ENCODE measurements around the gene PPTC7. TPM values are rescaled to one million over a fixed set of nuclear protein-coding genes. Genes with fewer than 3 reads are reported as not detected.
A peak's percentile ranks its signal among the peaks of the same experiment; 100 is the strongest.
"Not testable (repeated sequence)": the region's sequence is repeated elsewhere in the genome, so short reads cannot be mapped to it uniquely, and the experiment has no call there.

Gene PPTC7
- total RNA-seq, 2 experiments from 2014 or later: 24.4 to 26.8 TPM

DNA sequence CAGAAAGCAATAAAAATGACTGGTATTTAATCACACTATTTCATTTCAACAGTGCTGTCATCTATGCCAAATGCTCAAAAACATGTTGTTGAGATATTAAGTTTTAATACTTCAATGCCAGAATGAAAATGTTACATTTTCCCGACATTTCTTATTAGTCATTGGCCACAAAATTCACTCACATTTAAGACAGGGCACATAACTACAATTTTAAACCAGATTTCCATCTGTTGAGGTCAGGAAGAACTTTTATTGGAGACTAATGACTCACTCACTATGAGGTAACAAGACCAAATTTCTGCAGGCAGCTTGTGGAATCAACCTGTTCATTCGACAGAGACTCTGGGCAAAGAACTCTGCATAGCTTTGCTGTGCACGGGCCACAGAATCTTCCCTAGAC, 36.8 kb downstream of the PPTC7 start:
- no peak for DNase-seq
- POLR2A ChIA-PET: no interaction called here
- Mint-ChIP-seq H3K27ac (no peak overlapping the region), H3K4me3 (no peak overlapping the region), H3K4me1 (ENCODE audit: low read depth) (peaks cover 27% of the 10 kb centered on the region), H3K9me3 (ENCODE audit: insufficient read depth) (no peaks in the 10 kb centered on the region), H3K36me3 (ENCODE audit: low read depth) (peaks cover 50% of the 10 kb centered on the region), H3K27me3 (ENCODE audit: low read depth) (no peaks in the 10 kb centered on the region)
- no peak for ATAC-seq
- CTCF ChIA-PET: interaction anchor here (10.1 kb wide), 1 partner anchor 53 kb away, joined by 259 read pairs; no protein-coding TSS in a partner anchor

DNA sequence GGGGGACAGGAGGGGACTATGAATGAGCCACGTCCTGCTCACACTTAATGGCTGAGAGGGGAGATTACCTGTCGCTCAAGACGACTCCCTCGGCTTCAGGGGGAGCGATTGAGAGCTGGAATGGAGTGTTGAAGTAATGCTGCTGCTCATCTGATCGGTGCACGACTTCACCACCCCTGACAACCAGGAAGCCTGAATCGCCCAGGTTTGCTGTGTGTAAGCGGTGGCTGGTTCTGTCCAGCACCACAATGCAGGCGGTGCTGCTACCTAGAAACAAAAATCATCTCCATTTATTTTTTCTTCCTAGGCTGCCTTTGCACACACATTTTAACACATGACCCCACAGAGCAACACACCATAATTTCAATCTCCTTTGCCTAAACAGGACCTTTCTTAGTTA, 37.3 kb downstream of the PPTC7 start:
- DNase-seq (no peak), ATAC-seq (no peak)
- ChIA-PET POLR2A (no interaction called here), CTCF (interaction anchor here (3.2 to 10.1 kb wide), 2 partner anchors 54 to 56 kb away, joined by 34 to 259 read pairs; no protein-coding TSS in a partner anchor)
- Mint-ChIP-seq H3K9me3 (ENCODE audit: insufficient read depth) (no peaks in the 10 kb centered on the region), H3K4me1 (ENCODE audit: low read depth) (peaks cover 27% of the 10 kb centered on the region), H3K36me3 (ENCODE audit: low read depth) (peaks cover 48% of the 10 kb centered on the region), H3K27me3 (ENCODE audit: low read depth) (no peaks in the 10 kb centered on the region), H3K27ac (no peak overlapping the region), H3K4me3 (no peak overlapping the region)

DNA sequence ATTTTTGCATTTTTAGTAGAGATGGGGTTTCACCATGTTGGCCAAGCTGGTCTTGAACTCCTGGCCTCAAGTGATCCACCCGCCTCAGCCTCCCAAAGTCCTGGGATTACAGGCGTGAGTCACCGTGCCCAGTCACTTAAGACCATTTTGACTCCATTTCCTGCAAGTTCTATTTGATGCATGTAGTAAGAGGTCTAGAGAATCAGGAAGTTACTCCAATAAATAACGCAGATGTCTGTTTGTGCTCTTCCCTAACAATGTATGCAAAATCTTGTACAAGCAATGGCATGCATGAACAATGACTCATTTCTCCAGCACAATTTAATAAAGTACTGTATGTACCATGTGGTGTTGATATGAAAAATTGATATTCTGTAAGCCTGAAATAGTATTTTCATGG, 37.9 kb downstream of the PPTC7 start:
- Mint-ChIP-seq H3K4me1 (ENCODE audit: low read depth) (peaks cover 27% of the 10 kb centered on the region), H3K36me3 (ENCODE audit: low read depth) (peaks cover 44% of the 10 kb centered on the region)
- ATAC-seq; H3K4me3 Mint-ChIP-seq; DNase-seq; POLR2A ChIA-PET; H3K27ac Mint-ChIP-seq; H3K9me3 Mint-ChIP-seq (ENCODE audit: insufficient read depth); H3K27me3 Mint-ChIP-seq (ENCODE audit: low read depth): not testable (repeated sequence)
- CTCF ChIA-PET: interaction anchor here (3.2 kb wide), 1 partner anchor 56 kb away, joined by 34 read pairs; no protein-coding TSS in a partner anchor

DNA sequence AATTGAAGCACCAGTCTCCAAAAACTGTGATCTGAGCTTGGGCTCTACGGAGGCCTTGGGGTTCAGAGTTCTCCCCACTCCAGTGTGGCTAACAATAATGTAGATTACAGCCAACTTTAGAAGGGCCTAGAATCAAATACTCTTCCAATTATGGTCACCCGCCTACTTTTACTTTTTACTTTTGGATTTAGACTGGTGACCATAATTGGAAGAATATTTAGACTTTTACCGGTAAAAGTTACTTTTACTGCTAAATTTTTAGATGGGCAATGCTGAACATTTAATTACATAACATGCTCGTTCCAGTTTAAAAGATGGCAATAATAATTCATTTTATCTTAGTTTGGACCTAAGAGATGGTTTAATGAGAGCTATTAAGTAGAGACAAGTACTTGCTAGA, 39.2 kb downstream of the PPTC7 start:
- Mint-ChIP-seq H3K9me3 (ENCODE audit: insufficient read depth) (no peaks in the 10 kb centered on the region), H3K4me1 (ENCODE audit: low read depth) (peaks cover 32% of the 10 kb centered on the region), H3K27me3 (ENCODE audit: low read depth) (no peaks in the 10 kb centered on the region), H3K27ac (no peak overlapping the region), H3K36me3 (ENCODE audit: low read depth) (peaks cover 46% of the 10 kb centered on the region), H3K4me3 (no peak overlapping the region)
- POLR2A ChIA-PET: interaction anchor here (0.6 to 2.1 kb wide), 4 partner anchors 31 to 289 kb away, joined by 3 to 5 read pairs (median 3); partner anchors contain the start of genes FAM216A and GPN3
- ATAC-seq (no peak), DNase-seq (no peak)
- CTCF ChIA-PET: interaction anchor here (0.6 to 3.2 kb wide), 6 partner anchors 8 to 94 kb away, joined by 3 to 34 read pairs (median 4); partner anchors contain the start of gene ARPC3

DNA sequence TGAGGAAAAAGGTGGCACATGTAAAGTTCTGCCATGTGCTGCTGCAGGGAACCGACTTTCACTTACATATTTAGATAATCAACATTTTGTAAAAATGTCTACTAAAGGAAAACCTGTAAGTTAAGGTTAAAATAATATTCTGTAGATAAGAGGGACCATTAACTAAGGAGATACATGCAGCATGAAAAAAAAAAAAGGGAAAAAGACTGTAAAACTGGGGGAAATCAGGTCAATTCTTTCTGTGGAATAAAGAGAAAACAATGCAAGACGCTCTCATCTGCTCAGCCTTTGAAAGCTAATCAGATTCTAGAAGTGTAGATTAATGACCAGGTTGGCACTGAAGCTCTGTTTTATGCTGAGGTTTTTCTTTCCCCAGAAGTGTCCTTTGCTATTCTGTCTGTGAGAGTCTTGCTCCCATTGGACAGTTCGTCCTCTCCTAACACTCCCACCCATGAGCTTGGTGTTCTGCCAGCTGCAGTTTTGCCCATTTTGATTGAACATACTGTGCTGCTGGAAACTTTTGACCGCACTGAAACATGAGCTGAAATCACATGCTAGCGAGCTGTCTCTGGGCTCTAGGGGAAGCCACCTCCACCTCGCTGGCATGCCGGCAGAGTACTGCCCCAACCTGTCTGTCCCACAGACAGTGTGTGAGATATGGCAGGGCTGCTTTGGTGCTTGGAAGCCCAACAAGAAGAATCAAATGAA, 39.7 kb downstream of the PPTC7 start:
- no peak for DNase-seq
- ChIA-PET POLR2A (interaction anchor here (0.6 to 2.1 kb wide), 4 partner anchors 32 to 289 kb away, joined by 3 to 5 read pairs (median 3); partner anchors contain the start of genes FAM216A and GPN3), CTCF (interaction anchor here (0.6 to 3.2 kb wide), 7 partner anchors 8 to 93 kb away, joined by 3 to 34 read pairs (median 3); partner anchors contain the start of gene ARPC3)
- H3K27me3 Mint-ChIP-seq (ENCODE audit: low read depth): no peaks in the 10 kb centered on the region
- H3K9me3 Mint-ChIP-seq (ENCODE audit: insufficient read depth): no peaks in the 10 kb centered on the region
- H3K36me3 Mint-ChIP-seq (ENCODE audit: low read depth): peaks cover 49% of the 10 kb centered on the region
- peaks cover 34% of the 10 kb centered on the region for H3K4me1 Mint-ChIP-seq (ENCODE audit: low read depth)
- no peak for ATAC-seq
- H3K27ac Mint-ChIP-seq: no peak overlapping the region
- H3K4me3 Mint-ChIP-seq: no peak overlapping the region

DNA sequence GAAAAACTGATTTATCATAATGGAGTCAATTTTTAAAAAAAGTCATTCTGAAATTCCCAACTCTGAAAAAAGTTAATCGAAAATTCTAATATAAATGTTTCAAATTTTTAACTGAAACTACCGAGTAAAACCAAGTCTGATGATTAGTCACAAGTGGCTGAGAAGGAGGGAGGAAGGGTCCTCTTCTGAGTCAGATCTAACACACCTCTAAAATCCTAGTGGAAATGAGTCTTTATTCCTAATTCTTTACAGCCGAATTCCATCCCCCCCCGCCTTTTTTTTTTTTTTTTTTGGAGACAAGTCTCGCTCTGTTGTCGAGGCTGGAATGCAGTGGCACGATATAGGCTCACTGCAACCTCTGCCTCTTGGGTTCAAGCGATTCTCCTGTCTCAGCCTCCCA, 43.1 kb downstream of the PPTC7 start:
- ChIA-PET POLR2A (no interaction called here), CTCF (interaction anchor here (0.7 to 3.7 kb wide), 6 partner anchors 22 to 90 kb away, joined by 3 to 13 read pairs (median 6); partner anchors contain the start of genes ARPC3 and FAM216A)
- DNase-seq: no peak
- Mint-ChIP-seq H3K27me3 (ENCODE audit: low read depth) (no peaks in the 10 kb centered on the region), H3K9me3 (ENCODE audit: insufficient read depth) (no peaks in the 10 kb centered on the region), H3K27ac (no peak overlapping the region), H3K4me3 (no peak overlapping the region), H3K36me3 (ENCODE audit: low read depth) (peaks cover 57% of the 10 kb centered on the region), H3K4me1 (ENCODE audit: low read depth) (peaks cover 24% of the 10 kb centered on the region)
- no peak for ATAC-seq

DNA sequence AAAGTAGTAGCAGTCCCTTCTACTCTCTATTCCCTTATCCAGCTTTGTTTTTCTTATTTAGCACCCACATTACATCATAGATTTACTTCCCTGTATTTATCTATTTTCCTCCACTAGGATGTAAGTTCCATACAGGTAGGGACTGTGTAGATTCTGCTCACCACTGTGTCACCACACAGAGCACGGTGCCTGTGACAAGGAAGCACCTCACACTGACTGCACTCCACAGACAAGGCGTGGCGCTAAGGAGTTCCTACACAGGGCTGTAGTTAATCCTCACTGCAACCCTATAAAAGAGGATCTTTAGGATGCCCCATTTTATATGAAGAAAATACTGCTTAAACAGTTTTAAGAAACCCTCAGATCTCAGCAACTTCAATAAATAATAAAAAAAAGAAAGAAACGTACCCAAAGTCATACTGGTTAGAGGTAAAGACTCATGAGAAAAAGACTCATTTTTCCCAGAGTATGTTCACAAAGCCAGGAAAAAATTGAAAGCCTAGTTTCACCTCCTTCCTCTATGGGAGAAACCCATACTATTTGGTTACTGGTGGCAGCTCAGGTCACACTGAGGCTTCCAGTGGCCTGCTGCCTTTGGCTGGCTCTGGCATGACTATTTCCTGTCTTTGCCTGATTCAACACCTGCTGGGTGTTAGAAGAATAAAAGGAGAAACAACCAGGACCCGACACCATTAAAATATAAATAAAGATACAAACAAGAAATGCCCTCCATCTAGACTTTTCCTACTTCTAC, 44.1 kb downstream of the PPTC7 start:
- Mint-ChIP-seq H3K36me3 (ENCODE audit: low read depth) (peaks cover 61% of the 10 kb centered on the region), H3K9me3 (ENCODE audit: insufficient read depth) (no peaks in the 10 kb centered on the region), H3K4me3 (no peak overlapping the region), H3K27ac (no peak overlapping the region), H3K4me1 (ENCODE audit: low read depth) (peaks cover 24% of the 10 kb centered on the region), H3K27me3 (ENCODE audit: low read depth) (no peaks in the 10 kb centered on the region)
- CTCF ChIA-PET: interaction anchor here (0.7 to 3.7 kb wide), 7 partner anchors 54 to 89 kb away, joined by 3 to 13 read pairs (median 5); partner anchors contain the start of genes ARPC3 and FAM216A
- ATAC-seq: no peak
- no peak for DNase-seq
- POLR2A ChIA-PET: no interaction called here

DNA sequence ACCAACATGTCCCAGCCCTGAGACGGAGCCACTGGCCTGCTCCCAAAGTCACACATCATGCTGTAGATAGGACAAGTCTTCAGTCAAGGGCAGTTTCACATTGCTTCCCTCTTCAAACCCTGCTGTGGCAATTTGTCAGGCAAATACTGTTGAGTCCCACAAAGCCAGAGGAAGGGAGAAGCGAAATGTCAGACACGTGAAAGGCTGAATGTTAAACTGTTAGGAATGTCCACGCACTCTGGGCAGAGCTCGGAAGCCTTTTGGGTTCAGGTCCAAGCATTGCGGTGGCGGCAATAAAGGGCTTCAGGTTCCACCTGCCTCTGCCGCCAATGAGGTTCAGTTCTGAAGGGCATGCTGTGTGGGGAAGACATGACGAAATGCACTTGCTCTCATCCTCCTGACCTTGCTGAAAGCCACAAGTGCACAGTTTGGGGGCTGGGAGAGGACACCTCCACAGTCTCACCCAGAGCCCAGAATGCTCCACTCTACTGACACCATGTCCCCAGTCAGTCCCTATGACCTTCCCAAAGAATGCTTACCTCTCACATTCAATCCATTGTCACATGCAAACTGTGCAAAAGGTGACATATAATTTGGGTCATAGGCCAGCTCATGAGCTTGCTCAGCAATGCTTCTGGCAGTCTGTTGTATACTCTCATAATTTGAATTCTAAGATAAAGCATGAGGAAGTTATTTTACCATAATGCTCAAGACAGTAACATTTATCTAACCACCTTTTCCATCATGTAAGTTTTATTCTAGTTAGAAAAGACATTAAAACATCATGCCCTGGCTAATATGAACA, 45.3 kb downstream of the PPTC7 start:
- no peak for ATAC-seq
- H3K27me3 Mint-ChIP-seq (ENCODE audit: low read depth): no peaks in the 10 kb centered on the region
- POLR2A ChIA-PET: interaction anchor here (0.6 kb wide), 1 partner anchor 70 kb away, joined by 5 read pairs; the partner anchor contains the start of gene GPN3
- H3K4me3 Mint-ChIP-seq: no peak overlapping the region
- no peak for DNase-seq
- peaks cover 55% of the 10 kb centered on the region for H3K36me3 Mint-ChIP-seq (ENCODE audit: low read depth)
- H3K4me1 Mint-ChIP-seq (ENCODE audit: low read depth): peaks cover 18% of the 10 kb centered on the region
- H3K27ac Mint-ChIP-seq: peak overlapping the region; percentile 43
- H3K9me3 Mint-ChIP-seq (ENCODE audit: insufficient read depth): no peaks in the 10 kb centered on the region
- CTCF ChIA-PET: interaction anchor here (1.1 to 3.7 kb wide), 6 partner anchors 20 to 88 kb away, joined by 3 to 13 read pairs (median 4); partner anchors contain the start of gene ARPC3

DNA sequence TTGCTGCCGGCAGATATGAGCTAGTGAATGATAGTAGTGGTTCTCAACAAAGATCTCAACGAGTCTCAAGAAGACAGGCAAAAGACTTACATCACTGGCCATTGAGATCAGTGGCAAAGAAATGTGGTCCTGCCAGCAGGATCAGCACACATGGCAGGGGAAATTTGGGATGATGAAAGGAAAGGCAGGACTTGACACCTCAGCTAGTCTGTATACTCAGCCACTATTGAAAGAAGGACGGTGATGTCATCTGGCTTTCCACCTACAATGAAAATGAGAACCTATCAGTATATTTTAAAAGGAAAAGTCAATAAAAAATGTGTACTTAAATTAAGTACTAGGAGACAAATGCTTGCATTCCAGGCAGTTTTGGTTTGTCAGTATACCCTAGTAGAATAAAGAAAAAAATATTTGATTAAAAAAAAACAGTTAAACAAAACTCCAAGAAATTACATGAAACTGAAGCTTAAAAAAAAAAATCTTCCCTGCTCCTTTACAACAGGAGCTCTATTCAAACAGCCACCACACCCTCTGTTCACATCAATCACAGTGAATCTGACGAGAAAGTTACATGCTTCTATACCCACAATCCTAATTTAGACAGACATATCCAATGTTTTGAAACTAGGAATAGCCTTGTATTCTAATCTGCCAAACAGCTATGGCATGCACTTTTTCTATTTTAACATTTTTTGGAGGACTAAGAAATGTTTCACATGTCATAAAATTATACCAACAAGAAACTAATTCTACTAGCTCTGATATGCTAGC, 46.1 kb downstream of the PPTC7 start:
- no peaks in the 10 kb centered on the region for H3K9me3 Mint-ChIP-seq (ENCODE audit: insufficient read depth)
- H3K4me1 Mint-ChIP-seq (ENCODE audit: low read depth): peaks cover 22% of the 10 kb centered on the region
- ATAC-seq: no peak
- no peak overlapping the region for H3K4me3 Mint-ChIP-seq
- DNase-seq: no peak
- H3K27me3 Mint-ChIP-seq (ENCODE audit: low read depth): no peaks in the 10 kb centered on the region
- H3K27ac Mint-ChIP-seq: no peak overlapping the region
- H3K36me3 Mint-ChIP-seq (ENCODE audit: low read depth): peaks cover 49% of the 10 kb centered on the region
- CTCF ChIA-PET: interaction anchor here (1.0 to 3.7 kb wide), 7 partner anchors 19 to 87 kb away, joined by 3 to 13 read pairs (median 4); partner anchors contain the start of genes ARPC3 and FAM216A
- POLR2A ChIA-PET: interaction anchor here (0.6 kb wide), 1 partner anchor 69 kb away, joined by 5 read pairs; the partner anchor contains the start of gene GPN3

DNA sequence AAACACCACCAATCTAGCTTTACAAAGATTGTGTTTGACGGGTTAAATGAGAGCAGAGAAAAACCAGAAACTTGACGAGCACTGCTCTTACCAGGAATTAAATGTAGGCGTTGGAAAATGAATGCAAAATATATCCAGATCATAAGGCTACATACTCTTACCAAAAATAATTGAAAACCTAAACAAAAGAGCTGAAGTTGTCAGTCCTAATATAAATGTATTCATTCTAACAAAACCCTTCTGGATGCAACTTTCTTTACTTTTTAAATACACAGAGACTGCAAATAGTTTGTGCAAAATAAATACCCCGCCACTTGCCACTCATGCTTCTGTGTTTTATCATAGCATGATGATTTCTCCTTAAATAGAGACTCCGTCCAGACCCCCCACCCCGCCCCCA, 48.3 kb downstream of the PPTC7 start:
- DNase-seq (no peak), ATAC-seq (no peak)
- Mint-ChIP-seq H3K9me3 (ENCODE audit: insufficient read depth) (no peaks in the 10 kb centered on the region), H3K4me1 (ENCODE audit: low read depth) (peaks cover 27% of the 10 kb centered on the region), H3K27ac (no peak overlapping the region), H3K4me3 (no peak overlapping the region), H3K27me3 (ENCODE audit: low read depth) (no peaks in the 10 kb centered on the region), H3K36me3 (ENCODE audit: low read depth) (peaks cover 63% of the 10 kb centered on the region)
- CTCF ChIA-PET: interaction anchor here (2.6 to 4.0 kb wide), 2 partner anchors 17 to 66 kb away, joined by 12 to 44 read pairs; no protein-coding TSS in a partner anchor
- POLR2A ChIA-PET: interaction anchor here (1.3 kb wide), 1 partner anchor 85 kb away, joined by 4 read pairs; the partner anchor contains the start of gene ARPC3

Measured in activated CD8-positive, alpha-beta T cell treated with anti-CD3 and anti-CD28 coated beads, Interleukin-2, amount 10 ng/mL, durations not matched to agents 7 days and 5 days (primary cell).